BLaER1 treated with 17β-estradiol and CSF1 and Interleukin-3, amounts not matched to agents 10 nM and 100 nM (cell line): ENCODE data around the gene MPST.
"Not testable (repeated sequence)": the region's sequence is repeated elsewhere in the genome, so short reads cannot be mapped to it uniquely, and the experiment has no call there.

Experiments used
- H3K27ac ChIP-seq, 11 experiments: shearing (Covaris generic); formaldehyde crosslinking; 2 replicates each; pipeline ENCODE4 v1.8.1; 2022
- H3K27me3 ChIP-seq, 11 experiments: shearing (Covaris generic); formaldehyde crosslinking; 2 replicates each; pipeline ENCODE4 v1.8.1; 2022
- H3K36me3 ChIP-seq, 11 experiments: shearing (Covaris generic); formaldehyde crosslinking; 2 replicates each; pipeline ENCODE4 v1.8.1; 2022
- H3K4me1 ChIP-seq, 10 experiments: shearing (Covaris generic); formaldehyde crosslinking; 2 replicates each; pipeline ENCODE4 v1.8.1; 2022
- H3K4me2 ChIP-seq, 11 experiments: shearing (Covaris generic); formaldehyde crosslinking; 2 replicates each; pipeline ENCODE4 v1.8.1; 2022
- H3K4me3 ChIP-seq, 10 experiments: shearing (Covaris generic); formaldehyde crosslinking; 2 replicates each; pipeline ENCODE4 v1.8.1; 2022
- H3K9ac ChIP-seq, 11 experiments: shearing (Covaris generic); formaldehyde crosslinking; 2 replicates each; pipeline ENCODE4 v1.8.1; 2022
- H3K9me3 ChIP-seq, 11 experiments: shearing (Covaris generic); formaldehyde crosslinking; replicated peaks in 1 of 11; 2 replicates each; pipeline ENCODE4 v1.8.1; 2022
- H4K20me1 ChIP-seq, 11 experiments: shearing (Covaris generic); formaldehyde crosslinking; 2 replicates each; pipeline ENCODE4 v1.8.1; 2022
- Cebpa-rat ChIP-seq, 11 experiments: shearing (Covaris generic); IDR thresholded peaks; 2 replicates each; pipeline ENCODE4 v1.8.1; 2022

The MPST gene

DNA sequence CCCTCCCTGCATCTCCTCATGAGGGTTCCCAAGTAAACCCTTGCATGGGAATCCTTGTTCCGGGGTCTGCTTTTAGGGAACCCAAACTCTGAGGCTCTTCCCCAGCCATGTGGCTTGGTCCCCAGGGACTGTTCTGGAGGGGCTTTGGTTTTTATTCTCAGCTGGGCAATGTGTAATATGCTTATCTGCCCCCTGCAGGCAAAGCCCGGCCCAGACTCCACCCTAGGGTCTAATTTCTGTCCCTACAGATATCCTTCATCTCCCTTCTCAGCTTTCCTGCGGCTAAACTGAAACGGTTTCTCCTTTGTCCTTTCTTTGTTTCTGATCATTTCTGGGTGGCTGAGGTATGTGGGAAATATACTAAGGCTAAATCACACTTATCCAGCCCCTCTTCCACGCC lies 37.4 kb upstream of the MPST start:
- Histone ChIP-seq H4K20me1 (no peaks in the 10 kb centered on the region), H3K9ac (peak overlapping the region in 2 of 11 experiments; percentile 2 to 24; a peak in 1 of 22 replicates), H3K27me3 (no peaks in the 10 kb centered on the region), H3K27ac (no peak overlapping the region), H3K4me1 (peaks cover 5 to 21% (median 18%) of the 10 kb centered on the region in 10 experiments; a peak in 19 of 20 replicates), H3K36me3 (no peaks in the 10 kb centered on the region), H3K9me3 (peaks cover 8 to 14% (median 11%) of the 10 kb centered on the region in 11 experiments), H3K4me2 (peak overlapping the region in 8 of 11 experiments; percentile 2 to 48 (median 40); a peak in 12 of 22 replicates), H3K4me3 (no peak overlapping the region)
- no peak for TF ChIP-seq Cebpa-rat (IDR thresholded peaks at IDR 0.05)

DNA sequence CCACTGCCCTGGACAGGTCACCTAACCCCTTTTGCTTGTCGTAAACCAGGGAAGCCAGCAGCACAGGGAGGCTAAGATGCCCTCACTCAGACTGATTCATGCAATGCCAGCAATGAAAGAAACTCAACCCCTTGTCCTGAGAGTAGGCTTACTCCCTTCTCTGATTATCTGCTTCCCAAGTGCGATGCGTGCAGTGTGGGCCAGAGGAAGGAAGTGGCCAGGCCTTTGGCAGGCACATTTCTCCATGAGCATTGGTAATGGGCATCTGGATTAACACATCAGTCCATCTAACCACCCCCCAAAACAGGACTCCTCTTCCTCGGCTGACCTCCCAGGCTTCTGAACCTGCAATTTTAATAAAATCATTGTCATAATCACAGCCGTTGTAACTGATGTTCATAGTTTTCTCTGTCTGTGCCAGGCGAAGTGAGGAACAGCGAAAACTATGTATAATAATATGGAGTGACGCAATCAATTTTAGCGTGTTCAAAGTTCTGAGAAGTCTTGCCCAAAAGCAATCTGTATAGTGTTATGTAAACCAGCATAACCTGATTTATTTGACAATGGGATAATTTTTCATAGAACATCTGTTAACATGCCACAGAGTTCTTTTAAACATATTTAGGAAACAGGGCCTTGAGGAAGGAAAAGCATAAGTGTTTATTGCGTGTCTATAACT lies 34.2 kb upstream of the MPST start:
- Histone ChIP-seq H3K9me3 (peaks cover 8 to 14% (median 11%) of the 10 kb centered on the region in 11 experiments), H3K4me1 (peaks cover 0 to 19% (median 11%) of the 10 kb centered on the region in 10 experiments; a peak in 15 of 20 replicates), H3K36me3 (no peaks in the 10 kb centered on the region), H4K20me1 (no peaks in the 10 kb centered on the region), H3K4me3 (no peak overlapping the region), H3K27me3 (no peaks in the 10 kb centered on the region), H3K4me2 (no peak overlapping the region), H3K9ac (no peak overlapping the region), H3K27ac (no peak overlapping the region)
- peak in 4 of 11 experiments; percentile 34 to 80 (median 66); a peak in 7 of 22 replicates for TF ChIP-seq Cebpa-rat (IDR thresholded peaks at IDR 0.05)

- H3K27ac ChIP-seq: no peak overlapping the region
- H3K36me3 ChIP-seq: no peaks in the 10 kb centered on the region
- TF ChIP-seq Cebpa-rat (IDR thresholded peaks at IDR 0.05): no peak
- H4K20me1 ChIP-seq: no peaks in the 10 kb centered on the region
- no peak overlapping the region for H3K4me3 ChIP-seq
- no peak overlapping the region for H3K9ac ChIP-seq
- H3K9me3 ChIP-seq: peaks cover 8 to 14% (median 11%) of the 10 kb centered on the region in 11 experiments
- no peak overlapping the region for H3K4me2 ChIP-seq
- peaks cover 0 to 19% (median 11%) of the 10 kb centered on the region in 10 experiments; a peak in 15 of 20 replicates for H3K4me1 ChIP-seq
- H3K27me3 ChIP-seq: no peaks in the 10 kb centered on the region
These were observed 33.2 kb upstream of the MPST start for GRCh38 chr22:36986242-36986821.

DNA sequence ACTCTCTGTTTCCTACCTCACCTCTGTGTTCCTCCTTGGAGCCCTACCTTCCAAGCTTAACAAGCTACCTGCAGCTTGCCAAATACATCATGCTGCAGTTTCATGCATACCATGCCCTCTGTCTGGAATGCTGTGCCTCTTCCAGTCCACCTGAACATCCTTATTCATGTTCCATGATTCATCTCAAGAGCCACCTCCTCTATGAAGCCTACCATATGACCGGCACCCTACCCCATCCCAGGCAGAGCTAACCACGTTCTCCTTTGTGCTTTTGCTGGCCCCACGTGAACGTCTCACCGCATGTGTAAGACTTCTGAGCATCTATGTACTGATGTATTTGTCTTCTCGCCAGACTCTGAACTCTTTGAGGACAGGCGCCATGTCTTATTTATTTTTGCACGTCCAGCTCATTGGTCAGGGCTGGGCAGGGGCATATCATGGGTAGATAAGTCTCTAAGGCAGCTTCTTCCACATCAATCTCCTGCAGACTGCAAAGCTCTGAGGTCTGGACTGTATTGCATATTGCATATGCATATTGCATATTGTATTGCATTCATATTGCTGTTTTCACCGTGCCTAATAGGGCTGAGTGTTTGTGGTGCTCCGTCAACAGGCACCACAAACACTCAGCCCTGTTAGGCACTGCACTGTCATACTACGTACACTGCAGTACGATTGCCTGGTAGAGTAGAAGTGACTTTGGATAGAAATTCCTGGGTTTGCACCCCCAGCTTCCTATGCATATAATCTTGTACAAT lies 31.3 kb upstream of the MPST start:
- no peaks in the 10 kb centered on the region for H3K36me3 ChIP-seq
- H3K27ac ChIP-seq: no peak overlapping the region
- H3K4me3 ChIP-seq: no peak overlapping the region
- no peak for TF ChIP-seq Cebpa-rat (IDR thresholded peaks at IDR 0.05)
- H3K4me1 ChIP-seq: peaks cover 0 to 9% (median 0%) of the 10 kb centered on the region in 10 experiments; a peak in 8 of 20 replicates
- no peak overlapping the region for H3K9ac ChIP-seq
- peaks cover 8 to 14% (median 11%) of the 10 kb centered on the region in 11 experiments for H3K9me3 ChIP-seq
- H3K4me2 ChIP-seq: no peak overlapping the region
- H3K27me3 ChIP-seq: no peaks in the 10 kb centered on the region
- no peaks in the 10 kb centered on the region for H4K20me1 ChIP-seq

DNA sequence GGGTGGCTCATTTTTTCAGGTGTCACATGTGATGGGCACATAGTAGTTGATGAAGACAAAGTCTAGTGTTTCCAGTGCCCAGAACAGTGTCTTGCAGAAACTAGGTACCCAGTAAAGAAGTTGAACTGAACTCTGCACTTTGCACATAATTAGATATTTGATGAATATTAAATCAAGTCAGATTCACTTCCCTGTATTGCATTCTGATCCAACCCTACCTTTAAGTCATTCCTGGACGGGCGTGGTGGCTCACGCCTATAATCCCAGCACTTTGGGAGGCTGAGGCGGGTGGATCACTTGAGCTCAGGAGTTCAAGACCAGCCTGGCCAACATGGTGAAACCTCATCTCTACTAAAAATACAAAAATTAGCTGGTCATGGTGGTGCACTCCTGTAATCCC lies 30.5 kb upstream of the MPST start:
- H3K9ac ChIP-seq, H3K27me3 ChIP-seq: not testable (repeated sequence)

GRCh38 chr22:36990457-36990856 lies 29.1 kb upstream of the MPST start:
- Histone ChIP-seq H3K4me1 (peaks cover 0 to 9% (median 0%) of the 10 kb centered on the region in 10 experiments; a peak in 7 of 20 replicates), H3K27me3 (no peaks in the 10 kb centered on the region), H3K9ac (no peak overlapping the region), H3K36me3 (no peaks in the 10 kb centered on the region), H3K4me2 (no peak overlapping the region), H4K20me1 (no peaks in the 10 kb centered on the region), H3K27ac (no peak overlapping the region), H3K4me3 (no peak overlapping the region), H3K9me3 (peaks cover 8 to 11% (median 10%) of the 10 kb centered on the region in 11 experiments)
- no peak for TF ChIP-seq Cebpa-rat (IDR thresholded peaks at IDR 0.05)

More for the DNA sequence above, 30.5 kb upstream of the MPST start:
- H3K27ac ChIP-seq, H4K20me1 ChIP-seq, H3K36me3 ChIP-seq, H3K4me1 ChIP-seq, H3K4me2 ChIP-seq, H3K4me3 ChIP-seq: not testable (repeated sequence)
- H3K9me3 ChIP-seq: peaks cover 8 to 14% (median 11%) of the 10 kb centered on the region in 11 experiments

GRCh38 chr22:36991206-36991605 lies 28.3 kb upstream of the MPST start:
- H3K9me3 ChIP-seq: peaks cover 2 to 3% (median 2%) of the 10 kb centered on the region in 11 experiments
- TF ChIP-seq Cebpa-rat (IDR thresholded peaks at IDR 0.05): no peak
- no peaks in the 10 kb centered on the region for H3K27me3 ChIP-seq

GRCh38 chr22:36997746-36998145 lies 21.8 kb upstream of the MPST start:
- no peaks in the 10 kb centered on the region for H4K20me1 ChIP-seq
- H3K4me2 ChIP-seq: no peak overlapping the region
- H3K4me1 ChIP-seq: peaks cover 0 to 3% (median 0%) of the 10 kb centered on the region in 10 experiments; a peak in 1 of 20 replicates
- no peak overlapping the region for H3K27ac ChIP-seq
- H3K9me3 ChIP-seq: no peaks in the 10 kb centered on the region
- H3K4me3 ChIP-seq: no peak overlapping the region
- H3K27me3 ChIP-seq: no peaks in the 10 kb centered on the region
- H3K9ac ChIP-seq: no peak overlapping the region
- no peak for TF ChIP-seq Cebpa-rat (IDR thresholded peaks at IDR 0.05)
- H3K36me3 ChIP-seq: no peaks in the 10 kb centered on the region

More at GRCh38 chr22:36991206-36991605, 28.3 kb upstream of the MPST start:
- Histone ChIP-seq H3K4me2 (no peak overlapping the region), H3K4me1 (peaks cover 0 to 9% (median 0%) of the 10 kb centered on the region in 10 experiments; a peak in 6 of 20 replicates), H4K20me1 (no peaks in the 10 kb centered on the region), H3K9ac (no peak overlapping the region), H3K4me3 (no peak overlapping the region), H3K36me3 (no peaks in the 10 kb centered on the region), H3K27ac (no peak overlapping the region)
